Thyroid gland (tissue), 4 donors: ENCODE measurements around the gene ETV2. TPM values are rescaled to one million over a fixed set of nuclear protein-coding genes. Genes with fewer than 3 reads are reported as not detected.
A peak's percentile ranks its signal among the peaks of the same experiment; 100 is the strongest.

Experiments used
- DNase-seq, 2 donors: peaks; one replicate each; pipeline ENCODE4 v3.0.0-alpha.2; 2019
- H3K27ac ChIP-seq, 3 donors: fragments of 200-600 bp; sonication (generic); 1 replicate in 2 of 3; 2 replicates in 1 of 3; pipeline ENCODE4 v1.5.1; 2016 to 2019; ENCODE audit warnings: mild to moderate bottlenecking in 1 of 3, moderate library complexity in 1 of 3
- H3K27me3 ChIP-seq: fragments of 200-600 bp; sonication (generic); one replicate; pipeline ENCODE4 v1.5.1; 2019
- H3K36me3 ChIP-seq, 2 donors: fragments of 200-600 bp; sonication (generic); one replicate each; pipeline ENCODE4 v1.5.1; 2016 to 2019
- H3K4me1 ChIP-seq, 2 donors: fragments of 200-600 bp; sonication (generic); one replicate each; pipeline ENCODE4 v1.5.1; 2017 to 2019
- H3K4me3 ChIP-seq, 3 donors: fragments of 200-600 bp; sonication (generic); replicated peaks in 1 of 3; 1 replicate in 2 of 3; 2 replicates in 1 of 3; pipeline ENCODE4 v1.5.1; 2016; ENCODE audit warnings: mild to moderate bottlenecking in 1 of 3
- H3K9me3 ChIP-seq: fragments of 200-600 bp; sonication (generic); one replicate; pipeline ENCODE4 v1.5.1; 2017
- POLR2A ChIP-seq, 2 donors: fragments of 450-650 bp; IDR thresholded peaks; one replicate each; pipeline ENCODE4 v1.6.1; 2017; ENCODE audit warnings: antibody characterized with exemption in 2 of 2, mild to moderate bottlenecking in 2 of 2, moderate library complexity in 1 of 2
- WGBS, 2 donors: methylation state at CpG; one replicate each; pipeline ENCODE4 v1.1.5; 2017; 5-methylcytosine and 5-hydroxymethylcytosine counted together
- intact Hi-C: fragments of 100-400 bp; cut with DNase I; formaldehyde crosslinking; loops from one replicate; pipeline ENCODE4 v1.15.1; 2023
- total RNA-seq, 4 donors: library from RNA; depleted of rRNA; stranded (reverse); fragments of >200 nt; gene quantifications; one replicate each; pipeline ENCODE4 v1.2.3, GENCODE V29; 2016
- TF ChIP-seq, protein P1 (sequence below), 6 experiments: fragments of 200-600 bp in 3 of 6; fragments of 450-650 bp in 3 of 6; sonication (generic) in 3 of 6; IDR thresholded peaks; one replicate each; pipeline ENCODE4 v1.5.1; 2016 to 2019; ENCODE audit warnings: antibody characterized with exemption in 6 of 6, mild to moderate bottlenecking in 2 of 6, inconsistent platforms in 1 of 6, moderate library complexity in 1 of 6

Gene ETV2
- total RNA-seq, 4 donors from 2014 or later, result 0.56 TPM; not detected in 3

DNA sequence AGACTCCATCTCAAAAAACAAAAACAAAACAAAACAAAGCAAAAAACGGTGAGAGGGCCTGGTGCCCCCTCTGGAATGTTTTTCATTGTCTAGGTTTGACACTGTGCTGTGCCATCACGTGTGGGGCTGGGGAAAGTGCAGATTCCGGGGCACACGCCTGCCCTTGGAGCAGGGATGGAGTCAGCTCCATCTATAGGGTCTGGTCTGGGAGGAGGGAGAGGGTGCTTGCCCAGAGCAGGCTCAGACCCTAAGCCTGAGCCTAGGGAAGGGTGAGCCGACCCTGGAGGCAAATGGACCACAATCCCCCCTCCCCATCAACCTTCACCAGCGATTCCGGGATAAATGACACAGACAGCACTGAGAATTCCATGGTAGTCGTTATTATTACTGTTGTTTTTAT is 51.9 kb downstream of the ETV2 start:
- H3K4me3 ChIP-seq, result no peak overlapping the region
- H3K27me3 ChIP-seq, result no peaks in the 10 kb centered on the region
- H3K27ac ChIP-seq, result no peak overlapping the region
- intact Hi-C loops, result loop anchor here (5.0 kb wide), 1 partner anchor 239 kb away; no protein-coding TSS in a partner anchor
- no peak for DNase-seq
- TF ChIP-seq, protein P1, sequence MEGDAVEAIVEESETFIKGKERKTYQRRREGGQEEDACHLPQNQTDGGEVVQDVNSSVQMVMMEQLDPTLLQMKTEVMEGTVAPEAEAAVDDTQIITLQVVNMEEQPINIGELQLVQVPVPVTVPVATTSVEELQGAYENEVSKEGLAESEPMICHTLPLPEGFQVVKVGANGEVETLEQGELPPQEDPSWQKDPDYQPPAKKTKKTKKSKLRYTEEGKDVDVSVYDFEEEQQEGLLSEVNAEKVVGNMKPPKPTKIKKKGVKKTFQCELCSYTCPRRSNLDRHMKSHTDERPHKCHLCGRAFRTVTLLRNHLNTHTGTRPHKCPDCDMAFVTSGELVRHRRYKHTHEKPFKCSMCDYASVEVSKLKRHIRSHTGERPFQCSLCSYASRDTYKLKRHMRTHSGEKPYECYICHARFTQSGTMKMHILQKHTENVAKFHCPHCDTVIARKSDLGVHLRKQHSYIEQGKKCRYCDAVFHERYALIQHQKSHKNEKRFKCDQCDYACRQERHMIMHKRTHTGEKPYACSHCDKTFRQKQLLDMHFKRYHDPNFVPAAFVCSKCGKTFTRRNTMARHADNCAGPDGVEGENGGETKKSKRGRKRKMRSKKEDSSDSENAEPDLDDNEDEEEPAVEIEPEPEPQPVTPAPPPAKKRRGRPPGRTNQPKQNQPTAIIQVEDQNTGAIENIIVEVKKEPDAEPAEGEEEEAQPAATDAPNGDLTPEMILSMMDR (IDR thresholded peaks at IDR 0.05), result no peak
- H3K4me1 ChIP-seq, result no peaks in the 10 kb centered on the region
- H3K9me3 ChIP-seq, result no peaks in the 10 kb centered on the region
- WGBS, 2 donors, result 16 to 18% methylated on average over 8 of the region's 8 CpGs
- H3K36me3 ChIP-seq, result no peaks in the 10 kb centered on the region

DNA sequence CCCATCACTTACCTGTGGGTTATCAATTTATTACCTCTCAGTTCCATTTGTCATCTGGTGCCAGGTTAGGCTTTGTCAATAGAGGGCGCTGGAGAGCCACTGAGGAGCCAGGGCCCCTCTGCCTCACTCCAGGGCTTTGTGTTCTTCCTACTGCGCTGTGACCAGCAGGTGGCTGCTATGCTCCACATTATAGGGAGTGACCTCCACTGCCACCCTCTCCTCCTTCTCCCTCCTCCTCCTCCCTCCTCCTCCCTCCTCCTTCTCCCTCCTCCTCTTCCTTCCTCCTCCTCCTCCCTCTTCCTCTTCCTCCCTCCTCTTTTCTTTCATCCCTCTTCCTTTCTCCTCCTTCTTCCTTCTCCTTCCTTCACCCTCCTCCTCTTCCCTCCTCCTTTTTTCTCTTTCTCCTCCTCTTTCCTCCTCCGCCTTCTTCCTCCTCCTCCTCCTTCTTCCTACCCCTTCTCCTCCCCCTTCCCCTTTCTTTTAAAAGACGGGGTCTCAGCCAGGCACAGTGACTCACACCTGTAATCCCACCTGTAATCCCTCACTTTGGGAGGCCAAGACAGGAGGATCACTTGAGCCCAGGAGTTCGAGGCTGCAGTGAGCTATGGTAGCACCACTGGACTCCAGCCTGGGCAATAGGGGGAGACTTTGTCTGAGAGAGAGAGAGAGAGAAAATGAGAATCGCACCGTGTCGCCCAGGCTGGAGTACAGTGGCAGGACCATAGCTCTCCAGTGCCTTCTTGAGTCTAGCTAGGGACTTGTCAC is 52.5 kb downstream of the ETV2 start:
- TF ChIP-seq POLR2A (IDR thresholded peaks at IDR 0.05), result no peak
- TF ChIP-seq, protein P1 (IDR thresholded peaks at IDR 0.05), result peak; percentile 94 to 99 (median 98)
- no peaks in the 10 kb centered on the region for H3K27me3 ChIP-seq
- 36 to 37% methylated on average over 8 of the region's 8 CpGs for WGBS, 2 donors
- intact Hi-C loops, result loop anchor here (2.0 to 5.0 kb wide), 2 partner anchors 23 to 238 kb away; no protein-coding TSS in a partner anchor
- H3K4me3 ChIP-seq, result no peak overlapping the region
- no peak overlapping the region for H3K27ac ChIP-seq
- no peaks in the 10 kb centered on the region for H3K4me1 ChIP-seq
- H3K9me3 ChIP-seq, result no peaks in the 10 kb centered on the region
- DNase-seq, result peak; percentile 89 to 90
- H3K36me3 ChIP-seq, result no peaks in the 10 kb centered on the region

Other genes with a start within 250 kb of the ETV2 start
- under 1 TPM in 1 of 4 donors, not detected in 3; 0.27 TPM for gene FFAR2, start 193.5 kb upstream of the ETV2 start, total RNA-seq
- 1 to 10 TPM in 1 of 4 donors, not detected in 3; 2.7 TPM for gene KRTDAP, start 151.3 kb upstream of the ETV2 start, total RNA-seq
- 100 to 1,000 TPM; 164 to 348 (median 213) TPM for gene DMKN, start 128.1 kb upstream of the ETV2 start, total RNA-seq
- 1 to 10 TPM in 1 of 4 donors, not detected in 3; 1.2 TPM for gene SBSN, start 113.4 kb upstream of the ETV2 start, total RNA-seq
- gene GAPDHS, start 108.3 kb upstream of the ETV2 start, total RNA-seq, result 1 to 10 TPM in 1 of 4 donors, not detected in 3; 1.6 TPM
- 100 to 1,000 TPM; 186 to 202 (median 188) TPM for gene TMEM147, start 96.1 kb upstream of the ETV2 start, total RNA-seq
- 1 to 10 TPM in 1 of 4 donors, under 1 TPM in 3; 0.27 to 1.9 (median 0.33) TPM for gene ATP4A, start 78.1 kb upstream of the ETV2 start, total RNA-seq
- not detected for gene PMIS2, start 55.6 kb upstream of the ETV2 start, total RNA-seq
- 10 to 100 TPM in 3 of 4 donors, 1 to 10 TPM in 1; 7.9 to 17.8 (median 10.2) TPM for gene HAUS5, start 29.0 kb upstream of the ETV2 start, total RNA-seq
- gene RBM42, start 12.7 kb upstream of the ETV2 start, total RNA-seq, result 10 to 100 TPM; 49.4 to 90.9 (median 65.6) TPM
- gene COX6B1, start 6.6 kb downstream of the ETV2 start, total RNA-seq, result 100 to 1,000 TPM; 139 to 941 (median 369) TPM
- gene UPK1A, start 24.8 kb downstream of the ETV2 start, total RNA-seq, result not detected
- not detected for gene ZBTB32, start 62.8 kb downstream of the ETV2 start, total RNA-seq
- 10 to 100 TPM; 12.4 to 29.4 (median 19.7) TPM for gene KMT2B, start 76.3 kb downstream of the ETV2 start, total RNA-seq
- 1 to 10 TPM; 5.2 to 6.1 (median 5.9) TPM for gene IGFLR1, start 100.7 kb downstream of the ETV2 start, total RNA-seq
- gene U2AF1L4, start 103.7 kb downstream of the ETV2 start, total RNA-seq, result 10 to 100 TPM; 29.7 to 51.7 (median 36.8) TPM
- 10 to 100 TPM; 34.0 to 73.8 (median 40.5) TPM for gene PSENEN, start 103.9 kb downstream of the ETV2 start, total RNA-seq
- gene LIN37, start 106.8 kb downstream of the ETV2 start, total RNA-seq, result 10 to 100 TPM in 2 of 4 donors, 1 to 10 TPM in 2; 8.2 to 21.5 (median 14.1) TPM
- gene HSPB6, start 115.3 kb downstream of the ETV2 start, total RNA-seq, result 10 to 100 TPM; 17.3 to 31.8 (median 23.1) TPM
- gene PROSER3, start 116.4 kb downstream of the ETV2 start, total RNA-seq, result 10 to 100 TPM in 3 of 4 donors, 1 to 10 TPM in 1; 8.2 to 34.3 (median 13.2) TPM
- 10 to 100 TPM in 3 of 4 donors, 1 to 10 TPM in 1; 4.2 to 16.0 (median 13.0) TPM for gene ARHGAP33, start 133.8 kb downstream of the ETV2 start, total RNA-seq
- not detected for gene PRODH2, start 171.1 kb downstream of the ETV2 start, total RNA-seq
- gene NPHS1, start 210.8 kb downstream of the ETV2 start, total RNA-seq, result not detected
- gene KIRREL2, start 215.2 kb downstream of the ETV2 start, total RNA-seq, result under 1 TPM in 2 of 4 donors, not detected in 2; 0.20 to 0.33 TPM
- gene APLP1, start 226.8 kb downstream of the ETV2 start, total RNA-seq, result 1 to 10 TPM in 2 of 4 donors, under 1 TPM in 2; 0.67 to 5.3 (median 2.8) TPM